HUES6 (cell line): ENCODE results near the gene ENTR1.

Experiments used
- H3K27ac ChIP-seq: 2 replicates; pipeline ENCODE4 v1.7.0; 2013; ENCODE audit warnings: low read depth, mild to moderate bottlenecking, low read length, inconsistent platforms
- H3K27me3 ChIP-seq: 2 replicates; pipeline ENCODE4 v1.6.1; 2013; ENCODE audit warnings: low read length; ENCODE audit not compliant: control insufficient read depth, insufficient read depth
- H3K36me3 ChIP-seq: 2 replicates; pipeline ENCODE4 v1.6.1; 2013; ENCODE audit warnings: low read length; ENCODE audit not compliant: control insufficient read depth, insufficient read depth
- H3K4me1 ChIP-seq: 2 replicates; pipeline ENCODE4 v1.6.1; 2013; ENCODE audit warnings: low read length; ENCODE audit not compliant: control insufficient read depth, insufficient read depth
- H3K4me3 ChIP-seq: 2 replicates; pipeline ENCODE4 v1.5.1; 2013; ENCODE audit warnings: low read depth, low read length
- H3K9ac ChIP-seq: one replicate; pipeline ENCODE4 v1.6.1; 2013; ENCODE audit warnings: mild to moderate bottlenecking, low read length
- H3K9me3 ChIP-seq: 2 replicates; pipeline ENCODE4 v1.6.1; 2013; ENCODE audit warnings: low read depth, low read length; ENCODE audit not compliant: control insufficient read depth, insufficient read depth

Gene ENTR1

GRCh38 chr9:136410500-136411287 is at the start of gene ENTR1, which contains the start of gene PMPCA:
TSS of gene ENTR1 (minus strand) at chr9:136410614. CDS start at chr9:136410397, 217 bp downstream.
TSS of gene PMPCA (plus strand) at chr9:136410658. CDS start at chr9:136410669, 11 bp downstream.
- Histone ChIP-seq H3K4me3 (peak within 1 kb of the TSS; percentile 100), H3K27ac (peak within 1 kb of the TSS; percentile 97), H3K4me1 (peaks cover 9% of the 10 kb centered on the region; the same call in 1 of the 2 replicates), H3K36me3 (peaks cover 63% of the 10 kb centered on the region), H3K9ac (peak within 1 kb of the TSS; percentile 98), H3K27me3 (no peaks in the 10 kb centered on the region), H3K9me3 (no peaks in the 10 kb centered on the region)

- Histone ChIP-seq H3K27me3 (no peaks in the 10 kb centered on the region), H3K9me3 (no peaks in the 10 kb centered on the region), H3K36me3 (peaks cover 96% of the 10 kb centered on the region), H3K4me3 (no peak overlapping the region), H3K9ac (no peak overlapping the region), H3K27ac (no peak overlapping the region), H3K4me1 (no peaks in the 10 kb centered on the region)
These were observed 49.0 kb upstream of the ENTR1 start for GRCh38 chr9:136459425-136459824.

GRCh38 chr9:136457326-136457725 is 46.9 kb upstream of the ENTR1 start:
- H3K36me3 ChIP-seq = peaks cover 90% of the 10 kb centered on the region
- no peaks in the 10 kb centered on the region for H3K9me3 ChIP-seq
- no peaks in the 10 kb centered on the region for H3K4me1 ChIP-seq
- no peaks in the 10 kb centered on the region for H3K27me3 ChIP-seq
- H3K27ac ChIP-seq = no peak overlapping the region
- no peak overlapping the region for H3K9ac ChIP-seq
- H3K4me3 ChIP-seq = no peak overlapping the region

GRCh38 chr9:136456258-136456657 is 45.8 kb upstream of the ENTR1 start:
- Histone ChIP-seq H3K4me1 (no peaks in the 10 kb centered on the region), H3K27ac (no peak overlapping the region), H3K27me3 (no peaks in the 10 kb centered on the region), H3K9ac (no peak overlapping the region), H3K36me3 (peaks cover 90% of the 10 kb centered on the region), H3K9me3 (no peaks in the 10 kb centered on the region), H3K4me3 (no peak overlapping the region)

GRCh38 chr9:136455043-136456002 is 44.9 kb upstream of the ENTR1 start:
- Histone ChIP-seq H3K27ac (no peak overlapping the region), H3K27me3 (no peaks in the 10 kb centered on the region), H3K9me3 (no peaks in the 10 kb centered on the region), H3K4me1 (no peaks in the 10 kb centered on the region), H3K36me3 (peaks cover 90% of the 10 kb centered on the region), H3K9ac (no peak overlapping the region), H3K4me3 (no peak overlapping the region)

GRCh38 chr9:136454026-136454796 is 43.8 kb upstream of the ENTR1 start:
- peaks cover 91% of the 10 kb centered on the region for H3K36me3 ChIP-seq

GRCh38 chr9:136453326-136453725 is 42.9 kb upstream of the ENTR1 start:
- peaks cover 91% of the 10 kb centered on the region for H3K36me3 ChIP-seq

More at GRCh38 chr9:136454026-136454796, 43.8 kb upstream of the ENTR1 start:
- Histone ChIP-seq H3K9ac (no peak overlapping the region), H3K27ac (no peak overlapping the region), H3K27me3 (no peaks in the 10 kb centered on the region), H3K4me3 (no peak overlapping the region), H3K4me1 (no peaks in the 10 kb centered on the region), H3K9me3 (no peaks in the 10 kb centered on the region)

GRCh38 chr9:136451221-136451877 is 40.9 kb upstream of the ENTR1 start:
- no peaks in the 10 kb centered on the region for H3K27me3 ChIP-seq
- H3K4me1 ChIP-seq = no peaks in the 10 kb centered on the region
- H3K9ac ChIP-seq = no peak overlapping the region
- H3K36me3 ChIP-seq = peaks cover 91% of the 10 kb centered on the region
- H3K27ac ChIP-seq = no peak overlapping the region
- H3K9me3 ChIP-seq = no peaks in the 10 kb centered on the region
- no peak overlapping the region for H3K4me3 ChIP-seq

More at GRCh38 chr9:136453326-136453725, 42.9 kb upstream of the ENTR1 start:
- H3K4me1 ChIP-seq = no peaks in the 10 kb centered on the region
- no peaks in the 10 kb centered on the region for H3K27me3 ChIP-seq
- no peak overlapping the region for H3K9ac ChIP-seq
- no peaks in the 10 kb centered on the region for H3K9me3 ChIP-seq
- H3K4me3 ChIP-seq = no peak overlapping the region
- H3K27ac ChIP-seq = no peak overlapping the region

- Histone ChIP-seq H3K9me3 (no peaks in the 10 kb centered on the region), H3K27me3 (no peaks in the 10 kb centered on the region), H3K4me3 (no peak overlapping the region), H3K27ac (no peak overlapping the region), H3K9ac (no peak overlapping the region), H3K36me3 (peaks cover 91% of the 10 kb centered on the region), H3K4me1 (no peaks in the 10 kb centered on the region)
These were observed 38.2 kb upstream of the ENTR1 start for GRCh38 chr9:136448655-136449054.

- Histone ChIP-seq H3K9me3 (no peaks in the 10 kb centered on the region), H3K4me1 (no peaks in the 10 kb centered on the region), H3K4me3 (no peak overlapping the region), H3K9ac (peak overlapping the region; percentile 10), H3K36me3 (peaks cover 96% of the 10 kb centered on the region), H3K27me3 (no peaks in the 10 kb centered on the region), H3K27ac (no peak overlapping the region)
These were observed 36.9 kb upstream of the ENTR1 start for GRCh38 chr9:136447173-136447778.
